GM21526 (cell line): ENCODE results near the gene RECQL.
"Not testable (repeated sequence)": the region's sequence is repeated elsewhere in the genome, so short reads cannot be mapped to it uniquely, and the experiment has no call there.

Source experiments
- ATAC-seq: cut with Tn5 transposase; IDR thresholded peaks from one replicate; pipeline ENCODE4 v1.9.1; 2021; ENCODE audit warnings: moderate library complexity; ENCODE audit not compliant: unreplicated experiment, low FRiP score

The RECQL gene

GRCh38 chr12:21434699-21435098 is 66.7 kb downstream of the RECQL start:
- no peak for ATAC-seq

- ATAC-seq = no peak
Observed at GRCh38 chr12:21433525-21433924, 67.9 kb downstream of the RECQL start.

- ATAC-seq = no peak
Observed at GRCh38 chr12:21429994-21430393, 71.4 kb downstream of the RECQL start.

- ATAC-seq = no peak
Observed at GRCh38 chr12:21428241-21428640, 73.2 kb downstream of the RECQL start.

- ATAC-seq = not testable (repeated sequence)
Observed at GRCh38 chr12:21419009-21419699, 82.3 kb downstream of the RECQL start.
